Hematopoietic multipotent progenitor cell treated with erythropoietin and hydrocortisone succinate and interleukin-3 and kit ligand, for 17 days (in vitro differentiated cells): ENCODE results near the gene BRIP1.
"Not testable (repeated sequence)": the region's sequence is repeated elsewhere in the genome, so short reads cannot be mapped to it uniquely, and the experiment has no call there.

ENCODE experiments used
- DNase-seq: peaks from one replicate; pipeline ENCODE4 v3.0.0-alpha.2; 2015; ENCODE audit warnings: low spot score

BRIP1 gene

GRCh38 chr17:61698244-61698643 lies 165.1 kb downstream of the BRIP1 start:
- no peak for DNase-seq

- DNase-seq: no peak
Measured at GRCh38 chr17:61695779-61696337, 167.5 kb downstream of the BRIP1 start.

- DNase-seq: no peak
Measured at GRCh38 chr17:61694095-61694494, 169.2 kb downstream of the BRIP1 start.

GRCh38 chr17:61689610-61690180 lies 173.6 kb downstream of the BRIP1 start:
- DNase-seq: no peak

GRCh38 chr17:61687769-61688168 lies 175.6 kb downstream of the BRIP1 start:
- DNase-seq: no peak

GRCh38 chr17:61686113-61686512 lies 177.2 kb downstream of the BRIP1 start:
- DNase-seq: no peak

- no peak for DNase-seq
Measured at GRCh38 chr17:61684818-61685217, 178.5 kb downstream of the BRIP1 start.

- no peak for DNase-seq
Measured at GRCh38 chr17:61684172-61684571, 179.2 kb downstream of the BRIP1 start.

GRCh38 chr17:61683466-61683865 lies 179.9 kb downstream of the BRIP1 start:
- no peak for DNase-seq

- DNase-seq: no peak
Measured at GRCh38 chr17:61680921-61681320, 182.4 kb downstream of the BRIP1 start.

GRCh38 chr17:61678339-61678738 lies 185.0 kb downstream of the BRIP1 start:
- no peak for DNase-seq

GRCh38 chr17:61677150-61677811 lies 186.0 kb downstream of the BRIP1 start:
- DNase-seq: not testable (repeated sequence)

- not testable (repeated sequence) for DNase-seq
Measured at GRCh38 chr17:61676522-61676921, 186.8 kb downstream of the BRIP1 start.

GRCh38 chr17:61674609-61675008 lies 188.7 kb downstream of the BRIP1 start:
- not testable (repeated sequence) for DNase-seq

- DNase-seq: not testable (repeated sequence)
Measured at GRCh38 chr17:61673019-61673897, 190.1 kb downstream of the BRIP1 start.

GRCh38 chr17:61672140-61672539 lies 191.2 kb downstream of the BRIP1 start:
- no peak for DNase-seq

- DNase-seq: no peak
Measured at GRCh38 chr17:61670691-61671090, 192.6 kb downstream of the BRIP1 start.

- no peak for DNase-seq
Measured at GRCh38 chr17:61669522-61669921, 193.8 kb downstream of the BRIP1 start.

- no peak for DNase-seq
Measured at GRCh38 chr17:61668486-61668885, 194.8 kb downstream of the BRIP1 start.

GRCh38 chr17:61666406-61667088 lies 196.8 kb downstream of the BRIP1 start:
- DNase-seq: not testable (repeated sequence)

GRCh38 chr17:61663310-61663709 lies 200.0 kb downstream of the BRIP1 start:
- no peak for DNase-seq

- DNase-seq: no peak
Measured at GRCh38 chr17:61662741-61663140, 200.6 kb downstream of the BRIP1 start.
